ENCODE data around the gene ELAVL2.

GRCh38 chr9:23798325-23798724 is 27.7 kb downstream of the ELAVL2 start:
- TF ChIP-seq CTCF (IDR thresholded peaks at IDR 0.05), result no peak
- no peak for TF ChIP-seq EP300 (IDR thresholded peaks at IDR 0.05)
